NCI-H128 (cell line): ENCODE measurements around the gene RSPH9.
A peak's percentile ranks its signal among the peaks of the same experiment; 100 is the strongest.
"Not testable (repeated sequence)": the region's sequence is repeated elsewhere in the genome, so short reads cannot be mapped to it uniquely, and the experiment has no call there.

Experiments used
- DNase-seq: peaks from one replicate; lab custom pipeline; 2025; ENCODE audit not compliant: unreplicated experiment; lab: John Stamatoyannopoulos, UW

The RSPH9 gene

DNA sequence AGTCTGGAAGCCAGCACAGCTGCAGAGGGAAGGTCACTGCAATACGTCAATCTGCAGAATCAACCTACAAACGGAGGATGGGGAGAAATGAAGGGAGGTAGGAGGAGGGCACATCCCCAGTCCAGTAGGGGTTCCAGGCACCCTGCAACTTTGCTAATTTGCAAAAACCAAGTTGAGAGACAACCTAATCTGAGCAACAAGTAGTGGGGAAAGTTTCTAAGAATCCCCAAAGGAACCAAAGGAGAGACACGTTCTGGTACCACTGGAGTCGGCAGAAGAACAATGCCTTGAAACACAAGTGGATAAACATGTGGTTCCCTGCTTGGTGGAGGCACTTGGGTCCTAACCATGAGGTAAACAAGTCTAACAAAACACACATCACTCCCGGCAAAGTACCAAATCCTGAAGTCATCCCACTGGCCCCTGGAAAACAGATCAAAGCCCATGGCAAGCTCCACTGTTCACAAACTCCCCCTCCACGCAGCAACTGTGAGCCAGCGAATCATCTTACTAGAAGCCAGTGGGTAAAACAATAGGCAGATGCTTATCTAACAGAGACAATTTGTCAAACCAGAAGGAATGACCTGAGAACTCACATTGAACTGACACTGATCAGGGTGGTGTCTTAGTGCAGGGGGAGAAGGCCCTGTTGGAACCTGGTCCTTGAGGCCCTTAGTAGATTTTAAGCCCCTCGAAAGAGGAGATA lies 38.0 kb downstream of the RSPH9 start:
- no peak for DNase-seq

DNA sequence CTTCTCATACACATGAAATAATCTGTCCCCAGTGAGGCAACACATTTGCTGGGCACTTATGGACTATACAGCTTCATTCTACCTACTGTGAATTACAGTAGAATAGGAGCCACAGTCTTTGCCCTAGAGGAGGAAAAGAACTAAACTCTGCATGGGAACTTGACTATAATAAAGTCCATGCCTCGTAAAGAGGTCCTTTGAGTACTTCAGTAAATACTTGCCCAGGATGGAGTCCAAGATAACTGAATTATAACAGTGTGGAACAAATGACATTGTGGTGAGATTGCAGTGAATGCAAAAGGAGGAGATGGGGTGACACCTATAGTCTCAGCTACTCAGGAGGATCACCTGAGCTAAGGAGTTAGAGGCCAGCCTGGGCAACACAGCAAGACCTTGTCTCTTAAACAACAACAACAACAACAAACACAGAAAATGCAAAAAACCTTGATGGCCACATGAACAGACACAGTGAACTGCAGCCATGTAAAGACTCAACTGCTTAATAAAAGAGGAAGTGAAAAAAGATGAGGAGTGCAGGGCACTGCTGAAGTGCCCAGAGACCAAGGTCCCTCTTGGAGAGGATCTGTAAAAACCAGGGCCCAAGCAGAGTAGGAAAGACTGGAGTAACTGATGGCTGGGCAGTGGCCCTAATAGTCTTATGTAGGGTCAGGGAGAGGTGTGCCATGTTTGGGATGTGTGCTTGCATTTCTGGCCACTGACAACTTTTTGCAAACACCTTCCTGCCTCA lies 39.0 kb downstream of the RSPH9 start:
- DNase-seq, result no peak

DNA sequence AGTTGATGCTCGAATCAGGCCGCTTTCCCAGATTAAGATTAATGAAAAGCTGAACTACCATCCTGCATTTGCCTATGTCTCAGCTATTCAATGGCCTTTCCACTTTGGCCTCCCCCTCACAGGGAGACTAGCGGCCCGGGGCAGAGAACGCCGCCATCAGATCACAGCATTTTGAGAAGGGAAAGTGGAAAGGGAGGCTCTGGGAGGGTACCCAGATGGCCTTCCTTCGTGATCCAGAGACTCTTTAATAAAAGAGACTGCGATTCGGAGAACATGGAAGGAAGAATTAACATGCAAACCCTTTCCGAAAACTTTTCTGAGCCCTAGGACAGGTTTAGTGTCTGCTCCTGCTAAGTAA lies 42.2 kb downstream of the RSPH9 start:
- no peak for DNase-seq

DNA sequence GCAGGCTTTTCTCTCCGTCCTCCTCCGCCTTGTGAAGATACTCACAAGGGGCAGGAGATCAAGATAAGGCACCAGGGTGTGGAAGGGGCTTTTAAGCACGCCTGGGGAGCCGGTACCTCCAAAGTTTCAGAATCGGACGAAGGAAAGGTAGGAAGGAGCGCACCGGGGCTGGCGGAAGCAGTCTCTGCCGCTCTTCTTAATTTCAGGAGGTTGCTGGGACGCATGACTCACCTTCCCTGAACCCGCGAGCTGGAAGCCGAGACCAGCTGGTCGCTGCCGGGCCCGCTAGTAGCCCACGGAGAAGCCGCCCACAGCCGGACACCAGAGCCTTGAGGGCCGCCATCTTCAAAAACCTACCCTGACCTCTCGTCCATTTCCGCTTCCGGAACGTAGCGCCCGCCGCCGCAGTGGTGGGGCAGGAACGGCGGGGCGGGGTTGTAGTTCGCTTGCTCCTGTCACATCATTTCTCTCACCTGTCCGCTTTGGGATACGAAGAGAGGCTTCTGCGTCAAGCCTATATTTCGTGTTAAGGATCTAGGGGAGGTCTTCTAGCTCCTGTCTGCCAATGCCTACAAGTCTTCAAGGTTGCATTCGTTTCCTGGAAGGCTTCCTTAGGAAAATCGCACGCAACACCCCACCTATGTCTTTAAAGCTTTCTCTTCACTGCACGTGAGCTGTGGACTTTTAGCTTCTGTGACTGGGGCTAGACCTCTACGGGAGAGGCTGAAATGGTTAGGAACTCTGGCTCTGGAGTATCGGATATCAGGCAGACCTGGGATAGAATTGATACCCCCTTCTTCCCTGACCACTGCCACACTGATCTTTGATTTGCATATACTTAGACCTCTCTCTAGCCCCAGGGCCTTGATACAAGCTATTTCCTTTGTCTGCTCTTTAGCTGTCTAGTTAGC lies 42.9 kb downstream of the RSPH9 start, which contains the start of gene MRPS18A:
Gene MRPS18A (minus strand): TSS at position 355 of the 911 bp plus-strand sequence. CDS start 12 bp downstream, at position 343.
- DNase-seq, result peak; percentile 45

DNA sequence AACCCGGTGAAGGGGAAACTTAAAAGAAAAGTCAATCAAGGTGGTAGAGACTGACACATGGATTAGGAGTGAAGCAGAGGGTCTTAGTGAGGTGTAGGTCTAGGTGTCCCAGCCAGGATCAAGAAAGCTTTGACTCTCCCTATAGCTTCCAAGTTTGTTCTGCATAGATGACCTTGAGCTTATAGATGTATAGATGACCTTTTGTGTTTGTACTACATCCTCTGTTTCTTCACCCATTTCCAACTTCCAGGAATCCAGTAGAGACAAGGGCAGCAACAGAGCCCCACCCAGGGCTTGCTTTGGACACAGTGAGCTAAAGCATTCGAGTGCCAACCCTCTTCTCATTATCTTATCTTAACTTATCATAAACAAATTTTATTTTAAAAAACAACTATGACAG lies 44.6 kb downstream of the RSPH9 start:
- no peak for DNase-seq

DNA sequence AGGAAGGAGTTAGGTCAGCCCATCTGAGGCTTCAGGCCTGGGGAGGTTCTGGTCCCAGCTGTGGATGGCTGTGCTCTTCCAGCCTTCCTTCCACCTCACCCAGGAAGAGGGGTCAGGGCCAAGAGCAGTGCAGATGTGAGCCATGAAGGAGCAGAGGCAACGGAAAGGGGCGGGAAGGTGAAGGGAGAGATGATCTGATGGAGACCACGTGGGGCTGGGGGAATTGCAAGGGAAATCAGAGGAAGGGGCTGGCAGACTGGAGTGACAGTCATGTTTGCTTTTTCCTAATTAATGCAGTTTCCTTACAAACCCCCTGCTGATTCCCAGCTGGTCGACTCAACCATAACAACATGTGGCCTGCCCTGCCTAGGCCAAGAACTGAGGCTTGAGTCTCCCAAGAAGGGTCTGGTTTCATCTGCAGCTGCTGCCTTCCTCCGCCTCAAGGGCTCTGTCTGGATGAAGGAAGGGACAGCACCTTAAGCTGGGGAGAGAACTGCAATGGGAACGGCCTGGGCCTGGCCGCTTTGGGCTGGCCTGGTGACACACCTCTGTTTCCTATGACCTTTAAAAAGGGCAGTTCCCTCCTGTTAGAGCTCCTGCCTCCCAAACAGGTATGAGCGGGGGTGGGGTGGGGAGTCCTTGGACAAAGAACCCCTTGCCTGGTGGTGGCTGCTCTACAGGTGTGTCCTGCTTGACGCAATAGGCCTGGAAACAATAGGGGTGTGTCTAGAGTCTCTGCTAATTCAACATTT lies 50.6 kb downstream of the RSPH9 start:
- no peak for DNase-seq

DNA sequence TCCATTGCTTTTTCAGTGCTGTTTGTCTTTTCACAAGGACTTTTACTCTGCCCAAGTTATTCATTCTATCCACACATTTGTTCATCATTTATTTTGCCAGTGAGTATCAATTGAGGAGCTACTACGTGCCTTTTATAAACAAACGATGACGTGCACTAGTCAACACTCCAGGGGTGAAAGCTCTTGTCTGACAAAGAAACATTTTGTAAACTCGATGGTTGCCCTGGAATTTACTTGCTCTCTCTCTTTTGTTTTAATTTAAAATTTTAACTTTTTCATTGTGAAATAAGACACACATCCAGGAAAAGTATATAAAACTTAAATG lies 51.1 kb downstream of the RSPH9 start:
- no peak for DNase-seq

DNA sequence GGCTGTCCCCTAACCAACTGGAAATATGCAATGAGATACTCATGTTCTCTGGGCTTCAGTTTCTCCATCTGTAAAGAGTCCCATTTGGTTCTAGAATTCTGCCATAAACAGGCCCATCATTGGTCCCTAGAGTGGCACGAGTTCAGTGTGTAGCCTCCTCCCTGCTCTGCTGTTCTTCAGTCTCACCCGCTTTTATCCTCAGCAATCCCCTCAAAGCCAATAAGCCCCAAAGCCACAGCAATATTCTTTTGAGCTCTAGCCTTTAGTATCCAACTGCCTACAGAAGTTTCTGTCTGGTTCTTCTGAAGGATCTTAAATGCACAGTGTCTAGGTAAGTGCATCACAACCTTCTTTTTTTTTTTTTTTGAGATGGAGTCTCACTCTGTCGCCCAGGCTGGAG lies 52.6 kb downstream of the RSPH9 start:
- DNase-seq, result no peak

DNA sequence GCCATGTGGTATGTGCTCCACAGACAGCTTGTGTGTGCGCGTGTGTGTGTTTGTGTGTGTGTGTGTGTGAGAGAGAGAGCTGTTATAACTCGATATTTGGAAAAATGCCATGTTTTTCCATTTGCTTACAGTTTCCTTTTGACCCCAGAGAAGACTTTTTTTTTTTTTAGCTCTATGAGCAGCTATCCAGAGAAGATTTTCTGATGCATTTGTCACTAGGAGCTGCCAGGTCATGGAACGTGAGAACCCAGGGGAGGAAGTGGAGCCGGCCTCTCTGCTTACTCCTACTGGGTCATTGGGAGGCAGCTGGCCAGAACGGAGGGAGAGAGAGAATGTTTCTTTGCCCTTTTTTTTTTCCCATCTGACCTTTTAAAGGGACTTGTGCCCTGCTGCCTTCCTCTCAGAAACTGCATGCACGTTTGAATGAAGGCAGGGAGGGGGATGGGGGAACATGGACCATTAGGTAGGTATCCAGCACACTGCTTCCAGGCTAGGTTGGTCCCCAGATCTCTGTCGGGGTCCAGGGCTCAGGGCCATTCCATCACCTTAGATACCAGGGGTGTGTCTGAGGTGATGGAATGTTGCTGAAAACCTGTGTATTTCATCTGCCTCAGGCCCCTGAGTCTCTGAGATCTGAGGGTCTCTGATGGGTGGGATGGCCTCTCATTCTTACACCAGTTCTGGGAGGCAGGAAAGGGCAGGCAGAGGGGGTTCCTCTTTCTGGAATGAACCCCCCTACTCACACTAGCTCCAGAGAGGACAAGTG lies 53.9 kb downstream of the RSPH9 start:
- DNase-seq, result no peak

DNA sequence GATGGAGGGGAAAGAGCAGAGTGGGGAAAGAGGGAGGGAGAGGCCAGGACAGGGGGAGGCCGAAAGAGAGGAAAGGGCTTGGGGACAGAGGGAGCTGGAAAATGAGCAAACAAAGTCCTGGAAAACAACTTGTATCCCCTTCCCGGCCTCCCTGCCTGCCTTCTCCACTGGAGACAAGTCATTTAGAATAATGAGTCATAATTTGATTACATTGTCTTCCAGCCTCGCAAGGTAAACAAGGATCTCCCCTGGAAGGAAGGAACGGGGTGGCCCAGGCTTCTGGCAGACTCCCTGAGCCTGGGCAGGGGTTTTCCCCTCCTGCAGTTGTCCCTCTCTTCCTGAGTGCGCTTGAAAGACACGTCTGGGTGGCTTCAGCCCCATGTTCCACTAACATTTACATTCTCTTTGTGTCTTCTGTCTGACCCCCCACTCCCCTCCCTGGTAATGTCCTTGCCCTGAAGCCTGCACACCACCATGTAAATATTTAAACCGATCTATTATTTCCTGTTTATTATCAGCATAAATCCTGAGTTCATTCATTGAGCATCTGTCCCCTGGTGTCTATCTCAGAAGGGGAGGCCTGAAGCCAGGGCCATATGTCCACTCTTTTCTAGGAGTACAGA lies 54.8 kb downstream of the RSPH9 start:
- DNase-seq, result no peak

DNA sequence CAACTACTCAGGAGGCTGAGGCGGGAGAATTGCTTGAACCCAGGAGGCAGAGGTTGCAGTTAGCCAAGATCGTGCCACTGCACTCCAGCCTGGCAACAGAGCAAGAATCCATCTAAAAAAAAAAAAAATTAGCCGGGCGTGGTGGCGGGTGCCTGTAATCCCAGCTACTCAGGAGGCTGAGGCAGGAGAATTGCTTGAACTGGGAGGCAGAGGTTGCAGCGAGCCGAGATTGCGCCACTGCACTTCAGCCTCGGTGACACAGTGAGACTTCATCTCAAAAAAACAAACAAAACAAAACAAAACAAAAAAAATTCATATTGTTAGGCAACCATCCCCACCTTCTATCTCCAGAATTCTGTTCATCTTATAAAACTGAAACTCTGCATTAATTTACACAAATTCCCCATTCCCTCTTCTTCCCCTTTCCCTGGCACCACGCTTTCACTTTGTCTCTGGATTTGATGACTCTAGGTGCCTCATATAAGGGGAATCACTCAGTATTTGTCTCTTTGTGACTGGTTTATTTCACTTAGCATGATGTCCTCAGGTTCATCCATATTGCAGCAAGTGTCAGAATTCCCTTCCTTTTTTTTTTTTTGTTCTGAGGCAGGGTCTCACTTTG lies 56.2 kb downstream of the RSPH9 start:
- not testable (repeated sequence) for DNase-seq

DNA sequence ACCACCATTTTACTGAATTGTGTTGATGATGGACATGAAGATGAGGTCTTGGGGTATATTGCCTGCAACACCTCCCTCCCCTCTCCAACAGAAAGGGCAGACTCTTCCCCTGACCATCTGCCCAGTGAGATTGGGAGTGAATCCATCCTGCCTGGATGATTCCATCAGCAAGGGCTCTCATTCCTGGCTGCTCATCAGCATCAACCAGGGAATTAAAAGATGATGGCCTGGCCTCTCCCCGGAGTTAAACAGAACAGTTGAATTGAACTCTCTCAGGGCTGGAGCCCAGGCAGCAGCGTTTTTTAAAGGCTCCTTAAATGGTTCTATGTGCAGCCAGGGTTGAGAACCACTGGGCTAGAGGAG lies 57.3 kb downstream of the RSPH9 start:
- no peak for DNase-seq

DNA sequence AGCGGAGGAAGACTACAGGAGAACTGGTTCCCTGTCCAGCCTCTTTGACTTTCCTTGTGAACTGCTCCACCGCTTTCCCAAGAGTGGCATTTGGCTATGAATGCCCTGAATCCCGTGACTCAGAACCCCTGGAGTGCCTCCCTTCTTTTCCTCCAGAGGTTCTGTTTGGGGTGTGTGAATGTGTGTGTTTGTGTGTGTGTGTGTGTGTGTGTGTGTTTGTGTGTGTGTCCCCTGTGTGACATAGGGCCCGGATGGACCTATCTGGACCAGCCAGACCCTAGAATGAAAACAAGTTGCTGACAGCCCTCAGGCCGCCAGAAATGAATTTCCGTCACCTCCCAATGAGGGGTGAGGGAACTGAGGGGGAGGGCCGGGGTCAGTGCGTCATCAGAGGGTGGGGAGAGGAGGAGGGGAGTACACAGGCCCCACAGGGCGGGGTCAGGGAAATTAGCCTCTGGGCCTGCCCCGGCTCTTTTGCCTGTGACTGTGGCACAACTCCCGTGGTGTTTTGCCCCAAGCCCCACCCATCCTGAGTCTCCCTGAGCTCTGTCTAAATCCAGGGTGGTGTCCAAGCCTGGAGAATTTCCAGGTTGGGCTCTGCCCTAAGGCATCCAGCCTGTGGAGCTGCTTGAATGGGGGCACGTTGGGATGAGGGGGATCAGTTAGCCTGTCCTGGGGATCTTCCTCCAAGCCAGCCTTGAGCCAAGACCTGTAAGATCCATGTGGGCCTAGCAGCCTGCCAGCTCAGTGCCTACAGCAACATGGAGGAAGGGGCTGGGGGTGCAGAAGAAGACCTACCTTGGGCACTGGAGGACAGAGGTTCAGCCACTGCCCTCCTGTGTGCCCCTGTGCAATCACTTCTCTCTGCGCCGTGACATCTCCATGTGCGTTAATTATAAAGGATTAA lies 58.0 kb downstream of the RSPH9 start:
- DNase-seq, result no peak

DNA sequence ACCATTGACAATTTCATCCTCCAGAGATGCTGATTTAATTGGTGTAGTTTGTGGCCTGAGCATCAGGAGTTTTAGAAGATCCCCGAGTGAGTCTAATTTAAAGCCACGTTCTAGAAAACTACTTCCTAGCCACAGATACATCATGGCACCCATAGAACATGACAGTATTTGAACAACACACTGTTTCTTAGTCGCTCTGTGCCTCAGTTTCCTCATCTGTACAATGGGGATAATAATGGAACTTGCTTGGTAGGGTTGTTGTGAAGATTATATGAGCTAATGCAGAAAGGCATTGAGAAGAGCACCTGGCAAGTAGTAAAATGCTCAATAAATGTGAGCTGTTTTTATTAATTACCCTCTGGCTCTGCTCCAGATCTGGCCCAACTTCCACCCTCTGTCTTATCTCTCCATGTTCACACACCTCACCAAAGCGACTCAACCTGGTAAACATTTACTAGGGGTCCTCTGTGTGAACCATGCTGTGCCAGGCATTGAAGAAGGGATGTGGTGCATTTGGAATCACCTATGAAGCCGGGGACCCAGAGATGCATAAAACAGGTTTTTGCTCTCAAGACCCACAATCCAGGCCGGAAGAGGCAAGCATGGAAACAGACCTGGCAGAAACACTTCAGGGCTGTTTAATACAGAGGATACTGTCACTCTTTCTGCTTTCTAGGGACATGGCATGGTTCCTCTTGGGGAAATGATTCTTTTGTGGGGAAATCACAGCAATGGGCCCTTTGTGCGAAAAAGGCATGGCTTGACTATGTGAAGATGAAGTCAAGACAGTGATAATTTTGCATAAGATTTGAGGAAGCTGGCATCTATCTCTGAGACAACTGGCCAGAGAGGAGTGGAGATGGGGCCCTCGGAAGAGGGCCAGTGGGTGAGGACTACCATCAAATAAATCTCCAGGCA lies 58.9 kb downstream of the RSPH9 start:
- no peak for DNase-seq

DNA sequence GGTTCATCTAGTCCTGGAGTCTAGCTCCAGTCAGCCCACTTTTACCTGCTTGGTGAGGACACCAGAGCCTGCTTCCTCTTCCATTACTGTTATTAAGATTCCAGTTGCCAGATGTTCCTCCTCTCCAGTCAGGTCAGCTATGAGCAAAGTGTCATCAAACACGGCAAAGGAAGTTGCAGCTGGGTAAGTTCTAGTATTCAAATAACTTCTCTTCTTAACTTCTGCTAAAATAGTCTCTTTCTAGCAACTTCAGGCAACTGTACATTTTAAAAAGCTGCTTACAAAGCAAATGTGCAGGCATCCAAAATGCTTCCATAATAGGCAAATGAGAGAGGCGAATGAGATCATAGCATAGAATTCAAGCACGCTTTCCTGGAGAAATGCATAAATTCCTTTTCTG lies 61.2 kb downstream of the RSPH9 start:
- no peak for DNase-seq

DNA sequence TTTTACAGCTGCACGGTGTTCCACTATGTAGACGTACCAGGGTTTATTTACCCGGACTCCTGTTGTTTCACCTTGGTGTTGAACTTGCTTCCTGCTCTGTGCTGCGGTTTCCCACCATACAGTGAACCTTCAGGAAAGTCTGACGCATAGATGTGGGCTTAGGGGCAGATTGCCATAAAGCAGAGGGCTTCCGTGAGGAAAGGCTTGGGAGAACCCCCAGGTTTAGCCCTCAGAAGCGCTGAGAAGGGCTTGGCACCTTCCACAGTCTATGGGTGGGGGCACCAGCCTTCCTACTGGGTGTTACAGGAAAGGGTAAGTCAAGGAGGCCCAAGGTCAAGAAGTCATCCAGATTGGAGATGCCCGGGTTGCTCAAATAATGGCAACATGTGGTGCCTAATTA lies 62.0 kb downstream of the RSPH9 start:
- no peak for DNase-seq

DNA sequence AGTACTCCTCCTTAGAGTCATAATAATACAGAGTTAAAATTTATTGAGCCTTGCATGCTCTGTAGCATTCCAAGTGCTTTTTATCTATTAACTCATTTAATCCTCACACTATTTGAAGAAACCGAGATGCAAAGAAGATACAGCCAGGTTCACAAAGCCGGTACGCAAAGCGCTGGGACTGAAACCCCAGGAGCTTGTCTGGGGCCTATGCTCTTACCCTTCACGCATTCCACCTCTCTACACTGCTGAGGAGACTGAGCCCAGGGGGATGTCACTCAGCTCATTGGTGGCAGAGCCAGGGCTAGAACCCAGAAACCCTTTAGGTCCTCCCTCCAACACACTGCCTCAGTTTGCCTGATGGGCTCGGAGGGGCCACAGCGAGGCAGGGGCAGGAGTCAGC lies 62.4 kb downstream of the RSPH9 start:
- no peak for DNase-seq
